Activated CD8-positive, alpha-beta T cell treated with anti-CD3 and anti-CD28 coated beads for 36 hours (primary cell): Measurements from ENCODE around the gene CIITA. TPM values are rescaled to one million over a fixed set of nuclear protein-coding genes. Genes with fewer than 3 reads are reported as not detected.
"Not testable (repeated sequence)": the region's sequence is repeated elsewhere in the genome, so short reads cannot be mapped to it uniquely, and the experiment has no call there.

ENCODE experiments used
- ATAC-seq: fragments of 200-7000 bp; cut with Tn5 transposase; one replicate; pipeline ENCODE4 v1.10.0; 2021; ENCODE audit warnings: mild to moderate bottlenecking, moderate library complexity
- CTCF ChIA-PET: fragments of 350-600 bp; sonication (Branson Sonifier 250); formaldehyde crosslinking; loops from one replicate; lab custom pipeline; 2021; ENCODE audit warnings: antibody characterized with exemption; lab: Charles Lee
- POLR2A ChIA-PET: fragments of 350-600 bp; sonication (Branson Sonifier 250); formaldehyde crosslinking; loops from one replicate; lab custom pipeline; 2021; ENCODE audit warnings: antibody characterized with exemption; lab: Charles Lee
- DNase-seq: peaks from one replicate; pipeline ENCODE4 v3.0.0-alpha.2; 2020
- H3K27ac Mint-ChIP-seq: one replicate; pipeline ENCODE4 v1.8.0; 2021; ENCODE audit warnings: mild to moderate bottlenecking, mixed read lengths
- H3K27me3 Mint-ChIP-seq: one replicate; pipeline ENCODE4 v1.8.0; 2021; ENCODE audit warnings: mixed read lengths
- H3K36me3 Mint-ChIP-seq: one replicate; pipeline ENCODE4 v1.8.0; 2021; ENCODE audit warnings: low read depth, mixed read lengths
- H3K4me1 Mint-ChIP-seq: one replicate; pipeline ENCODE4 v1.8.0; 2021; ENCODE audit warnings: low read depth, mixed read lengths
- H3K4me3 Mint-ChIP-seq: one replicate; pipeline ENCODE4 v1.8.0; 2021; ENCODE audit warnings: mild to moderate bottlenecking, moderate library complexity, mixed read lengths
- H3K9me3 Mint-ChIP-seq: one replicate; pipeline ENCODE4 v1.8.0; 2021; ENCODE audit warnings: mixed read lengths
- intact Hi-C: fragments of 100-400 bp; cut with micrococcal nuclease; formaldehyde crosslinking; loops from one replicate; pipeline ENCODE4 v1.10.0; 2022
- total RNA-seq, 2 experiments: library from RNA; stranded (reverse); gene quantifications; one replicate each; pipeline ENCODE4 v1.2.3, GENCODE V29; 2021
- TF ChIP-seq, protein P1 (sequence below): fragments of 200-600 bp; IDR thresholded peaks from one replicate; pipeline ENCODE4 v1.8.0; 2022; ENCODE audit warnings: antibody characterized with exemption, mild to moderate bottlenecking

CIITA gene
- total RNA-seq, 2 experiments from 2014 or later: 4.4 to 5.3 TPM

DNA sequence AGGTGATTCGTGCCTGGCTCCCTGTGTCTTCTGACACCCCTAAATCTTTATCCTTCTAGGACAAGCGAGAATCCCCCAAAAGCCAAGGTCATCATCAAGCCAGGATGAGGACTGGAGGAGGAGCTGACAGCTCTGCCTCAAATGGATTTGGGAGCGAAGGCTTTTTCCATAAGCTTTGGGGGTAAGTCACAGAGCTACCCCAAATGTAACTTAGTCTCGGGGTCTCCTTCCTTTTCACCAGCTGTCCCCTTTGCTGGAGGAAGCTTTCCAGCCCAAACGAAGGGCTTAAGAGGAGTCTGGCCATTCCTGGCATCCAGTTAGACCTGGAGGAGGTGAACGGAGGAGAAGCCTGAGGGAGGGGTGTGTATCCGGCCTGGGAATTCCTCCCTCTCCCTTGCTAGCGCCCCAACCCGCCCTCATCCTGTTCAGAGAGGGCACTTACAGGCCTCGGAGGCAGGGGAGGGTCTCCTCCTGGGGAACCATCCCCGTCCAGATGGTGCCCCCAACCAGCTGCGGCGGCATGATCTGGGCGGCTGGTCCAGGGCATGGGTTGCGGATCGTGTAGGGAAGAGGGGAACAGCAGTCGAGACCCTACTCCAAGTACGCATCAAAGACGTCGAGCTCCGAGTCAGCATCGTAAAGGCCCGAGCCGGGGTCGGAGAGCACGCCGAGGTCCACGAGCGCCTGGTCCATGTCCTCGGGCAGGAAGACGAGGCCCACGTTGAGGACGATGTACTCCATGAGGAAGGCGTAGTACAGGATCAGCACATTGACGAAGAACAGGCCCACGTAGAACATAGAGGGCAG is 64.3 kb downstream of the CIITA start:
- CTCF ChIA-PET: interaction anchor here (0.8 to 6.8 kb wide), 6 partner anchors 9 to 23 kb away, joined by 3 to 40 read pairs (median 4); no protein-coding TSS in a partner anchor
- ATAC-seq: no peak

DNA sequence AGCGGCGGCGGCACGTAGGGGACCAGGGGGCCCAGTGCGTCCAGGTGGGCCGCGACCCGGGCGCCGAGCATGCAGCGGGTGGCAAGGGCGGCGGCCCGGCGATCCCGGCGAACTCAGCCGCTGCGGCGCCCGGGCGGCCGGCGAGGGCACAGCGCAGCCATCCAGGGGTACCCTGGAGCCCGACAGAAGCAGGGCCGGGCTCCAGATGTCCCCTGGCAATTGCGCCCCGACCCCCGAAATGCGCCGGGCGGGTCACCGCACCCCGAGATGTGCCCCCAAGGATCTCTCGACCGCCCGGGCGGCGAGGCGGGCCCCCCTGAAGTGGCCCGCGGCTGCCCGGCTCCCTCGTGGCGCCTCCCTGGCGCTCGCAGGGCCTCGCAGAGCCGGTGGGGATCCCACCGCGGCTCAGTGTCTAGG is 64.9 kb downstream of the CIITA start:
- H3K9me3 Mint-ChIP-seq, DNase-seq, H3K27me3 Mint-ChIP-seq, intact Hi-C loops, ATAC-seq, POLR2A ChIA-PET: not testable (repeated sequence)
- Mint-ChIP-seq H3K4me3 (peak overlapping the region; percentile 97), H3K27ac (peak overlapping the region; percentile 89), H3K4me1 (peaks cover 70% of the 10 kb centered on the region), H3K36me3 (peaks cover 34% of the 10 kb centered on the region)
- CTCF ChIA-PET: interaction anchor here (0.7 to 6.8 kb wide), 4 partner anchors 11 to 23 kb away, joined by 3 to 40 read pairs (median 4); no protein-coding TSS in a partner anchor

More for the DNA sequence above, 64.3 kb downstream of the CIITA start:
- POLR2A ChIA-PET: interaction anchor here (0.5 to 1.5 kb wide), 3 partner anchors 70 to 1979 kb away, joined by 3 to 4 read pairs (median 3); no protein-coding TSS in a partner anchor
- peak overlapping the region; percentile 89 for H3K27ac Mint-ChIP-seq
- intact Hi-C loops: no loop called here
- H3K27me3 Mint-ChIP-seq: no peaks in the 10 kb centered on the region
- H3K36me3 Mint-ChIP-seq: peaks cover 38% of the 10 kb centered on the region
- H3K9me3 Mint-ChIP-seq: no peaks in the 10 kb centered on the region
- TF ChIP-seq, protein P1, sequence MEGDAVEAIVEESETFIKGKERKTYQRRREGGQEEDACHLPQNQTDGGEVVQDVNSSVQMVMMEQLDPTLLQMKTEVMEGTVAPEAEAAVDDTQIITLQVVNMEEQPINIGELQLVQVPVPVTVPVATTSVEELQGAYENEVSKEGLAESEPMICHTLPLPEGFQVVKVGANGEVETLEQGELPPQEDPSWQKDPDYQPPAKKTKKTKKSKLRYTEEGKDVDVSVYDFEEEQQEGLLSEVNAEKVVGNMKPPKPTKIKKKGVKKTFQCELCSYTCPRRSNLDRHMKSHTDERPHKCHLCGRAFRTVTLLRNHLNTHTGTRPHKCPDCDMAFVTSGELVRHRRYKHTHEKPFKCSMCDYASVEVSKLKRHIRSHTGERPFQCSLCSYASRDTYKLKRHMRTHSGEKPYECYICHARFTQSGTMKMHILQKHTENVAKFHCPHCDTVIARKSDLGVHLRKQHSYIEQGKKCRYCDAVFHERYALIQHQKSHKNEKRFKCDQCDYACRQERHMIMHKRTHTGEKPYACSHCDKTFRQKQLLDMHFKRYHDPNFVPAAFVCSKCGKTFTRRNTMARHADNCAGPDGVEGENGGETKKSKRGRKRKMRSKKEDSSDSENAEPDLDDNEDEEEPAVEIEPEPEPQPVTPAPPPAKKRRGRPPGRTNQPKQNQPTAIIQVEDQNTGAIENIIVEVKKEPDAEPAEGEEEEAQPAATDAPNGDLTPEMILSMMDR: no peak
- DNase-seq: no peak
- H3K4me3 Mint-ChIP-seq: peak overlapping the region; percentile 97
- H3K4me1 Mint-ChIP-seq: peaks cover 73% of the 10 kb centered on the region

DNA sequence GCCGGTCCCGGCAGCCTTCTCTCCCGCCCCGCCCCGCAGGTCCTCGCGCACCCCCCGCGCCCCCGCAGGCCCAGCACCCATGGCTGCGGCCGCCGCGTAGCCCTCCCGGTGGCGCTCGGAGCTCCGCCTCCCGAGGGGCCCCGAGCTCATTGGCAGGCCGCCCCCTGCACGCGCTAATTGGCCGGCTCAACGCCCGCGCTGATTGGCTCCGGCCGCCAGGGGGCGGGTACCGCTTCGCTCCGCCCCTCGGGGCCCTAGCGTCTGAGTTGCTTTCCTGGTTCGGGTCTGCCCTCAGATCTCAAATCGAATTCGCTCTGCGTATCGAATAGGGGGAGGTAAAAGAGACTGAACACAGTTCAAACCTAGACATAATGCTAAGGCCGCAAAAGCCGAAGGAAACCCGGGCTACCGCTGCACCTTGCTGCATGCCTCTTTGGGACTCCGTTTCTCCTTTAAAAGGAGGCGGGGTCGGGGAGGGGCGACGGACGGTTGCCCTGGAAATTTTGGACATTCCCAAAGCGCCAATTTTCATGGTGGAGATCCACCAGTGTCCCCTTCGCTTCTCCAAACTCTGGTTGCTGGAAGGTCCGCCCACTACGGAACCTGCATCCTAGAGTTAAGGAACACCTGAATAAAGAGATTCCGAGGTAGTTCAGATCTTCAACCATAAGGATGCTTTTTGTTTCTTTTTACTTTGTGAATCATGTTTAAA is 65.5 kb downstream of the CIITA start, which contains the start of gene DEXI:
TSS of gene DEXI (minus strand) at position 117 of the 712 bp plus-strand sequence. CDS start 463 bp downstream, outside the sequence.
- Mint-ChIP-seq H3K4me1 (peaks cover 69% of the 10 kb centered on the region), H3K36me3 (peaks cover 33% of the 10 kb centered on the region), H3K27ac (peak within 1 kb of the TSS; percentile 89), H3K4me3 (peak within 1 kb of the TSS; percentile 97), H3K27me3 (no peaks in the 10 kb centered on the region), H3K9me3 (no peaks in the 10 kb centered on the region)
- DNase-seq (peak; percentile 96), ATAC-seq (peak; percentile 89)
- ChIA-PET CTCF (interaction anchor here (0.7 to 6.8 kb wide), 4 partner anchors 12 to 24 kb away, joined by 3 to 40 read pairs (median 4); no protein-coding TSS in a partner anchor), POLR2A (no interaction called here)
- intact Hi-C loops: no loop called here
- TF ChIP-seq, protein P1: no peak

DNA sequence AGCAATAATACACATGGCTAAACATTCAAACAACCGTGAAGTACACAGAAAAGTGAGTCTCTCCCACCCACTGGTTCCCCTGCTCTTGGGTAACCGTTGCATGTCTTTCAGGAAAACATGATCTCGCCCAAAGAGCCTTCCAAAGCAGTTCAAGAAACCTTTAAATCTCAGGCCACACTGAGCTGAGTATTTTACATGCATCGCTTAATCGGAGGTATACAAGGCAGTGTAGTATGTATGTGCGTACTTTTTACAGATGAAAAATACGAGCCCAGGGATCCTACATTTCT is 66.0 kb downstream of the CIITA start:
- TF ChIP-seq, protein P1: no peak
- Mint-ChIP-seq H3K4me3 (peak overlapping the region; percentile 97), H3K27ac (no peak overlapping the region), H3K9me3 (no peaks in the 10 kb centered on the region), H3K4me1 (peaks cover 66% of the 10 kb centered on the region), H3K27me3 (no peaks in the 10 kb centered on the region), H3K36me3 (peaks cover 32% of the 10 kb centered on the region)
- POLR2A ChIA-PET: no interaction called here
- intact Hi-C loops: no loop called here
- DNase-seq (no peak), ATAC-seq (no peak)
- CTCF ChIA-PET: no interaction called here

DNA sequence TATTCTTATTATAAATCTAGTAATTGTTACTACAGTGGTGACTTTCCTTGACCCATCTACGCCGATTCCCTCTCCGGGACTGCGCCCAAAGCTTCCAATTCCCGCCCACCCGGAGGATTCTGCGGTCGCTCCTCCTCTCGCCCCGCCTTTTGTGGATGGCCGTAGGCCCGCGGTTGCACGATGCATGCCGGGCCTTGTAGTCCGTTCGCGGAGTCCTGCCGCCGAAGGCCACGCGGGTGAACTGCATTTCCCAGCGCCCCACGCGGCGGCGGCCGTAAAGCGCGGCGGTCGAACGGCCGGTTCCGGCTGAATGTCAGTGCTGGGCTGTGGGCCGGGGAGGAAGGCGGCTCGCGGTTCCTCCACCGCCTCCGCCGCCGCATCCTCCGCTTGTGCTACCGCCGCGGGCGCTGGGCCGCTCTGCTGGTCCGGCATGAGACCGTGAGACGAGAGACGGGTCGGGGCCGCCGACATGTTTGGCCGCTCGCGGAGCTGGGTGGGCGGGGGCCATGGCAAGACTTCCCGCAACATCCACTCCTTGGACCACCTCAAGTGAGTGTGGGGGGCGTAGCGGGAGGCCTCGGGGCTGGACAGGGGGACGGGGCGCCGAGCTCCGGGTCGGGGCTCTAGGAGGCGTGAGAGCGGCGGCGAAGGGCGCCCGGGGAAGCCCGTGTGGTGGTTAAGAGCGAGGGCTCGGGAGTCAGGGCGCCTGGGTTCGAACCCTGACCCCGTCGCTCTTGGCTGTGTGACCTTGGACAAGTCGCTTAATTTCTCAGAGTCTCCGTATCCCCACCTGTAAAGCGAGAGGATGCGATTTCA is 67.5 kb downstream of the CIITA start, which contains the start of gene CLEC16A:
TSS of gene CLEC16A (plus strand) at position 316 of the 816 bp plus-strand sequence. CDS start at position 470, 154 bp downstream.
- ChIA-PET POLR2A (interaction anchor here (0.7 to 2.1 kb wide), 3 partner anchors 20 to 1135 kb away, joined by 3 to 6 read pairs (median 5); no protein-coding TSS in a partner anchor), CTCF (interaction anchor here (0.6 to 1.9 kb wide), 5 partner anchors 10 to 455 kb away, joined by 3 to 8 read pairs (median 3); partner anchors contain the start of gene SOCS1)
- DNase-seq (peak; percentile 96), ATAC-seq (peak; percentile 74)
- Mint-ChIP-seq H3K4me1 (peaks cover 64% of the 10 kb centered on the region), H3K4me3 (peak within 1 kb of the TSS; percentile 97), H3K9me3 (no peaks in the 10 kb centered on the region), H3K36me3 (peaks cover 18% of the 10 kb centered on the region), H3K27ac (peak within 1 kb of the TSS; percentile 79), H3K27me3 (no peaks in the 10 kb centered on the region)
- TF ChIP-seq, protein P1: no peak
- intact Hi-C loops: no loop called here
